SU-DHL-6 (cell line): Measurements from ENCODE around the gene ATP1A3.

Experiments used
- CTCF ChIP-seq: fragments of 200-600 bp; sonication (generic); IDR thresholded peaks from one replicate; pipeline ENCODE4 v1.5.1; 2017; ENCODE audit warnings: antibody characterized with exemption, mild to moderate bottlenecking, low read length, moderate library complexity; ENCODE audit not compliant: insufficient read depth, poor library complexity, severe bottlenecking
- EZH2phosphoT487 ChIP-seq: fragments of 200-600 bp; sonication (generic), shearing (Covaris generic); conservative IDR thresholded peaks from 2 replicates; pipeline ENCODE4 v1.6.1; 2018; ENCODE audit warnings: mild to moderate bottlenecking, antibody characterized with exemption, low read length, moderate library complexity, mixed read lengths

DNA sequence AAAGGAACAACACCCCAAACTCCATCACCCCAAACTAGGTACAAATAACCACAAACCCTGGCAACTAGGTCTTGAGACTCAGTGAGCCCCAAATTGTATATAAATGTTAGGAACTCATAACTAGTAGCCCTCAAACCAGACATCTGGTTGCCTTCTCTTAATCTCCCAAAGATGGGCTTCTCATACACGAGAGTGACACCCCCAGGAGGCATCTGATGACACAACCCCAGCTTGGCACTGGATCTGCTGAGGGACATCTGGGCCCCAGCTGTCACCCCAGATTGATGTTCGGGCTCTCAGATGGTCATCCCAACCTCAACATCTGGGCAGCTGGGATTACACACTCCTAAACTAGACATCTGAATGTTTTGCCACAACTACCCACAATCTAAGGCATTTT is 49.7 kb downstream of the ATP1A3 start:
- no peak for TF ChIP-seq CTCF
- no peak for TF ChIP-seq EZH2phosphoT487
